WTC11 (cell line): ENCODE measurements around the gene RIN1.

ENCODE experiments used
- CTCF ChIP-seq: fragments of 200-600 bp; IDR thresholded peaks from 2 replicates; pipeline ENCODE4 v1.8.0; 2022; ENCODE audit warnings: antibody characterized with exemption
- SMAD3 ChIP-seq: sonication (generic); formaldehyde crosslinking; IDR thresholded peaks from 2 replicates; pipeline ENCODE4 v1.8.0; 2022; ENCODE audit warnings: missing genetic modification reagents, mild to moderate bottlenecking, borderline replicate concordance
- SP1 ChIP-seq: sonication (generic); formaldehyde crosslinking; conservative IDR thresholded peaks from 2 replicates; pipeline ENCODE4 v1.8.1; 2022; ENCODE audit warnings: missing genetic modification reagents
- TEAD4 ChIP-seq: sonication (generic); formaldehyde crosslinking; IDR thresholded peaks from 2 replicates; pipeline ENCODE4 v1.8.0; 2022; ENCODE audit warnings: mild to moderate bottlenecking, missing genetic modification reagents
- TF ChIP-seq, protein P1 (sequence below): sonication (generic); formaldehyde crosslinking; conservative IDR thresholded peaks from 2 replicates; pipeline ENCODE4 v1.8.1; 2022; ENCODE audit warnings: mild to moderate bottlenecking, missing genetic modification reagents
- TF ChIP-seq, protein P2 (sequence below): sonication (generic); formaldehyde crosslinking; IDR thresholded peaks from 2 replicates; pipeline ENCODE4 v1.8.0; 2022; ENCODE audit warnings: mild to moderate bottlenecking, missing genetic modification reagents

DNA sequence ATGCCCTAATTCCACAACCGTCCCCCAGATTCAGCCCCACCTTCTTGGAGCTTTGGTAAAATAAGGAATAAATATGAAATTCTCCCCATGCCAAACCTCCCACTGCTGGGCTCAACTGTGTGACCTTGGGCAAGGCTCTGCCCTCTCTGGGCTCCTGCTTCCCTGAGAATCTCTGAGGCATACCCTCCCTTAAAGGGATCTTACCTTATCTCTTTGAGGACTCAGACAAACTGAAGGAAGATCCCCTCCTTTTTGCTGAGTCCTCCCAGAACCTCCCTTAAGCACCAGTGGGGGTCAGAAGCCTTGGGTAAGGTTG is 22.1 kb downstream of the RIN1 start:
- TF ChIP-seq, protein P1, sequence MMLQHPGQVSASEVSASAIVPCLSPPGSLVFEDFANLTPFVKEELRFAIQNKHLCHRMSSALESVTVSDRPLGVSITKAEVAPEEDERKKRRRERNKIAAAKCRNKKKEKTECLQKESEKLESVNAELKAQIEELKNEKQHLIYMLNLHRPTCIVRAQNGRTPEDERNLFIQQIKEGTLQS (CRISPR knock-in tag): no peak
- TF ChIP-seq CTCF: no peak
- TF ChIP-seq, protein P2, sequence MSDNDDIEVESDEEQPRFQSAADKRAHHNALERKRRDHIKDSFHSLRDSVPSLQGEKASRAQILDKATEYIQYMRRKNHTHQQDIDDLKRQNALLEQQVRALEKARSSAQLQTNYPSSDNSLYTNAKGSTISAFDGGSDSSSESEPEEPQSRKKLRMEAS (CRISPR knock-in tag): no peak
- no peak for TF ChIP-seq TEAD4 (CRISPR knock-in tag)
- no peak for TF ChIP-seq SMAD3 (CRISPR knock-in tag)
- TF ChIP-seq SP1: no peak
